Measurements from ENCODE around the gene KDM6B. TPM values are rescaled to one million over a fixed set of nuclear protein-coding genes. Genes with fewer than 3 reads are reported as not detected.
A peak's percentile ranks its signal among the peaks of the same experiment; 100 is the strongest.

The KDM6B gene, protein sequence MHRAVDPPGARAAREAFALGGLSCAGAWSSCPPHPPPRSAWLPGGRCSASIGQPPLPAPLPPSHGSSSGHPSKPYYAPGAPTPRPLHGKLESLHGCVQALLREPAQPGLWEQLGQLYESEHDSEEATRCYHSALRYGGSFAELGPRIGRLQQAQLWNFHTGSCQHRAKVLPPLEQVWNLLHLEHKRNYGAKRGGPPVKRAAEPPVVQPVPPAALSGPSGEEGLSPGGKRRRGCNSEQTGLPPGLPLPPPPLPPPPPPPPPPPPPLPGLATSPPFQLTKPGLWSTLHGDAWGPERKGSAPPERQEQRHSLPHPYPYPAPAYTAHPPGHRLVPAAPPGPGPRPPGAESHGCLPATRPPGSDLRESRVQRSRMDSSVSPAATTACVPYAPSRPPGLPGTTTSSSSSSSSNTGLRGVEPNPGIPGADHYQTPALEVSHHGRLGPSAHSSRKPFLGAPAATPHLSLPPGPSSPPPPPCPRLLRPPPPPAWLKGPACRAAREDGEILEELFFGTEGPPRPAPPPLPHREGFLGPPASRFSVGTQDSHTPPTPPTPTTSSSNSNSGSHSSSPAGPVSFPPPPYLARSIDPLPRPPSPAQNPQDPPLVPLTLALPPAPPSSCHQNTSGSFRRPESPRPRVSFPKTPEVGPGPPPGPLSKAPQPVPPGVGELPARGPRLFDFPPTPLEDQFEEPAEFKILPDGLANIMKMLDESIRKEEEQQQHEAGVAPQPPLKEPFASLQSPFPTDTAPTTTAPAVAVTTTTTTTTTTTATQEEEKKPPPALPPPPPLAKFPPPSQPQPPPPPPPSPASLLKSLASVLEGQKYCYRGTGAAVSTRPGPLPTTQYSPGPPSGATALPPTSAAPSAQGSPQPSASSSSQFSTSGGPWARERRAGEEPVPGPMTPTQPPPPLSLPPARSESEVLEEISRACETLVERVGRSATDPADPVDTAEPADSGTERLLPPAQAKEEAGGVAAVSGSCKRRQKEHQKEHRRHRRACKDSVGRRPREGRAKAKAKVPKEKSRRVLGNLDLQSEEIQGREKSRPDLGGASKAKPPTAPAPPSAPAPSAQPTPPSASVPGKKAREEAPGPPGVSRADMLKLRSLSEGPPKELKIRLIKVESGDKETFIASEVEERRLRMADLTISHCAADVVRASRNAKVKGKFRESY (N-terminal part only)
- total RNA-seq (2022) (29.0 and 37.3 TPM in 2 replicates), Bru-seq, nascent RNA (percentile 67 among the genes with signal in this experiment), BruChase-seq, experiment 1, labeled RNA remaining after a 6-hour chase (percentile 81 among the genes with signal in this experiment), BruChase-seq, experiment 2, labeled RNA remaining after a 2-hour chase (percentile 85 among the genes with signal in this experiment)
- long read RNA-seq, partial matches to known transcripts: 4 of 5 reads
- long read RNA-seq, other reads (novel, unspliced or antisense): 1 of 5 reads

DNA sequence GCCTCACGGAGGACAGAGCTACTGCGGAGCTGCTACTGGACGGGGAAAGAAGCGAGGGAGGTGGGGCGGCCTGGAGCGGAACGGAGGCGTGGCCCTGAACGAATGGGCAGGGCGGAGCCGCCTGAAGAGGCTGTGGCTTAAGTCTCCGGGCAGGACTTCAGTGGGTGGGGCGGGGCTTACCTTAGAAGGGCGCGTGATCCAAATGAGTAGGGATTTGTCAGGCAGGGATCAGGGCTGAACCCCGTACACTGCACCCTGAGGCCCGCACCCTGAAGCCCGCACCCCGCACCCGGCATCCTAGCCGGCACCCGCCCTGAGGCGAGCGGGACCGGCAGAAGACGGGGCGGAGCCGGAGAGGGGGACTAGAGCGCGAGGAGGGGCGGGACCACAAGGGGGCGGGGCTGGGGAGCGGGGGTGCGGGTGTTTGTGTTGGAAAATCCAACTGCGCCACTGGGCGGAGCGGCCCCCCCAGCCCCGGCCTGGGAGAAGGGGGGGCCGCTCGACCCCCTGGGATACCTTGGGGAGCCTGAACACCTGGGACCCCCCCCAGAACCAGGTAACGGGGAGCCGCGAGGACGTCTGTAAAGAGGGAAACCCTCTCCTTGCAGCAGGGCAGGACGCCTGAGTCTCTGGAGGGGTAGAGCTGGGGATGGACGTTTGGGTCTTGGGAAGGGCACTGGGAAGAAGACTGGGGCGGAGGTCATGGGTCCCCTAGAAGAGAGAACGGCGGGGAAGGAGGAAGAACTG is at the start of gene KDM6B:
KDM6B (plus strand) TSS at position 423 of the 747 bp plus-strand sequence. CDS start 11,338 bp downstream, outside the sequence.
- intact Hi-C loops (cut with micrococcal nuclease; ENCODE audit: unreplicated experiment): no loop called here
- H3K4me3 Mint-ChIP-seq (ENCODE audit: low read depth, unreplicated experiment): peak within 1 kb of the TSS; percentile 82
- CTCF ChIA-PET: interaction anchor here (0.7 to 1.2 kb wide), 6 partner anchors 8 to 111 kb away, joined by 3 to 4 read pairs (median 3); partner anchors contain the start of genes CYB5D1 and NAA38
- peaks cover 47% of the 10 kb centered on the region for H3K27me3 Mint-ChIP-seq (ENCODE audit: unreplicated experiment)
- no peak for TF ChIP-seq CTCF (IDR thresholded peaks at IDR 0.05; ENCODE audit: unreplicated experiment)
- peaks cover 55% of the 10 kb centered on the region for H3K36me3 Mint-ChIP-seq (ENCODE audit: insufficient read depth, unreplicated experiment)
- peak within 1 kb of the TSS; percentile 95 for H3K27ac Mint-ChIP-seq (ENCODE audit: unreplicated experiment)
- no peaks in the 10 kb centered on the region for H3K9me3 Mint-ChIP-seq (ENCODE audit: low read depth, unreplicated experiment)
- DNase-seq: peak; percentile 84
- BruUV-seq (replicated peaks): no TSS peak
- H3K4me1 Mint-ChIP-seq (ENCODE audit: low read depth, unreplicated experiment): peaks cover 32% of the 10 kb centered on the region

DNA sequence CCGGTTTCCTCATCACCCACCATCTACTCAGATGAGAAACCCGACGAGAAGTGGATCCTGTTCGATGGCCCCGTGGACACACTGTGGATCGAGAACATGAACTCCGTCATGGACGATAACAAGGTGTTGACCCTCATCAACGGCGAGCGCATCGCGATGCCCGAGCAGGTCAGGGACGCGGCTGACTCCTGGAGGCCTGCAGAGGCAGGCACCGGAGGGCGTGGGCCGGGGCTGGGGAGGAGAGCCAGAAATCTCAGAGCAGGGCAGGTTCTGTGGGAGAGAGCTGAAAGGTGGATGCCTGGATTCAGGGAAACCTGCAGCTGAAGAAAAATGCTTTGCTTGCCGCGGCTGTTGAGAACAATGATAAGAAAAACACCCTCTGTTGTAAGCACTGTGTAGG is 47.2 kb upstream of the KDM6B start:
- H3K4me1 Mint-ChIP-seq (ENCODE audit: low read depth, unreplicated experiment): no peaks in the 10 kb centered on the region
- H3K27ac Mint-ChIP-seq (ENCODE audit: unreplicated experiment): no peak overlapping the region
- no peak overlapping the region for H3K4me3 Mint-ChIP-seq (ENCODE audit: low read depth, unreplicated experiment)
- BruUV-seq (replicated peaks): no TSS peak
- H3K9me3 Mint-ChIP-seq (ENCODE audit: low read depth, unreplicated experiment): no peaks in the 10 kb centered on the region
- H3K27me3 Mint-ChIP-seq (ENCODE audit: unreplicated experiment): peaks cover 26% of the 10 kb centered on the region
- TF ChIP-seq CTCF (IDR thresholded peaks at IDR 0.05; ENCODE audit: unreplicated experiment): no peak
- CTCF ChIA-PET: interaction anchor here (0.7 kb wide), 1 partner anchor 70 kb away, joined by 6 read pairs; the partner anchor contains the start of gene NAA38
- intact Hi-C loops (cut with micrococcal nuclease; ENCODE audit: unreplicated experiment): no loop called here
- no peak for DNase-seq
- H3K36me3 Mint-ChIP-seq (ENCODE audit: insufficient read depth, unreplicated experiment): no peaks in the 10 kb centered on the region

DNA sequence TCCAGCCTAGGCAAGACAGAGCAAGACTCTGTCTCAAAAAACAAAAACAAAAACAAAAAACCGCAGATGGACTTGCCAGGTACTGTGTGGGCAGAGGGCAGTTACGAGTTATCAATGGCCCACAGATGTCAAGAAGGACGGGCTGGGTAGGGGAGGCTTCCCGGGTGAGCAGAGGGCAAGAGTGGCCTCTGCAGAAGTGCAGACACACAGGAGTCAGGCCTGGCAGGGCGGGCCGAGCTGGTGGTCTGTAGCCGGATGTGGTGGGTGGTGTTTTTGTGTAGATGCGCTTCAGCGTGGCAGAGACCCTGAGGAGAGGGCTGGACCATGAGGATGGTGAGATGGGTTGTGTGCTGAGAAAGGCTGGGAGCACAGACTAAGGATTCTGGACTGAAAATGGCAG is 44.9 kb upstream of the KDM6B start:
- Mint-ChIP-seq H3K4me1 (ENCODE audit: low read depth, unreplicated experiment) (no peaks in the 10 kb centered on the region), H3K27me3 (ENCODE audit: unreplicated experiment) (peaks cover 31% of the 10 kb centered on the region), H3K9me3 (ENCODE audit: low read depth, unreplicated experiment) (no peaks in the 10 kb centered on the region), H3K27ac (ENCODE audit: unreplicated experiment) (no peak overlapping the region), H3K36me3 (ENCODE audit: insufficient read depth, unreplicated experiment) (no peaks in the 10 kb centered on the region), H3K4me3 (ENCODE audit: low read depth, unreplicated experiment) (no peak overlapping the region)
- intact Hi-C loops (cut with micrococcal nuclease; ENCODE audit: unreplicated experiment): no loop called here
- no TSS peak for BruUV-seq (replicated peaks)
- TF ChIP-seq CTCF (IDR thresholded peaks at IDR 0.05; ENCODE audit: unreplicated experiment): no peak
- DNase-seq: no peak
- CTCF ChIA-PET: no interaction called here

All from Calu3 (cell line).